ENCODE measurements around the gene CDK1. TPM values are rescaled to one million over a fixed set of nuclear protein-coding genes. Genes with fewer than 3 reads are reported as not detected.

CDK1 gene
- total RNA-seq, 1 donor, result 5.8 TPM

- Histone ChIP-seq H3K27me3 (ENCODE audit: insufficient read depth, low read length) (no peaks in the 10 kb centered on the region), H2AFZ (ENCODE audit: low read length) (peak overlapping the region; percentile 7), H3K79me2 (ENCODE audit: insufficient read depth, low read length) (no peaks in the 10 kb centered on the region), H3K27ac (ENCODE audit: low read depth, low read length) (no peak overlapping the region), H3K9me3 (ENCODE audit: low read depth, low read length) (no peaks in the 10 kb centered on the region), H3K36me3 (ENCODE audit: insufficient read depth, low read length) (no peaks in the 10 kb centered on the region), H3K4me2 (ENCODE audit: insufficient read depth, low read length) (peak overlapping the region; percentile 49), H3K4me1 (ENCODE audit: insufficient read depth, low read length) (peaks cover 30% of the 10 kb centered on the region), H4K20me1 (ENCODE audit: insufficient read depth, low read length) (no peaks in the 10 kb centered on the region), H3K4me3 (ENCODE audit: insufficient read depth, low read length) (no peak overlapping the region)
- TF ChIP-seq, protein P1, sequence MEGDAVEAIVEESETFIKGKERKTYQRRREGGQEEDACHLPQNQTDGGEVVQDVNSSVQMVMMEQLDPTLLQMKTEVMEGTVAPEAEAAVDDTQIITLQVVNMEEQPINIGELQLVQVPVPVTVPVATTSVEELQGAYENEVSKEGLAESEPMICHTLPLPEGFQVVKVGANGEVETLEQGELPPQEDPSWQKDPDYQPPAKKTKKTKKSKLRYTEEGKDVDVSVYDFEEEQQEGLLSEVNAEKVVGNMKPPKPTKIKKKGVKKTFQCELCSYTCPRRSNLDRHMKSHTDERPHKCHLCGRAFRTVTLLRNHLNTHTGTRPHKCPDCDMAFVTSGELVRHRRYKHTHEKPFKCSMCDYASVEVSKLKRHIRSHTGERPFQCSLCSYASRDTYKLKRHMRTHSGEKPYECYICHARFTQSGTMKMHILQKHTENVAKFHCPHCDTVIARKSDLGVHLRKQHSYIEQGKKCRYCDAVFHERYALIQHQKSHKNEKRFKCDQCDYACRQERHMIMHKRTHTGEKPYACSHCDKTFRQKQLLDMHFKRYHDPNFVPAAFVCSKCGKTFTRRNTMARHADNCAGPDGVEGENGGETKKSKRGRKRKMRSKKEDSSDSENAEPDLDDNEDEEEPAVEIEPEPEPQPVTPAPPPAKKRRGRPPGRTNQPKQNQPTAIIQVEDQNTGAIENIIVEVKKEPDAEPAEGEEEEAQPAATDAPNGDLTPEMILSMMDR (IDR thresholded peaks at IDR 0.05; ENCODE audit: extremely low read depth, low read depth, low read length), result peak; percentile 88
- peak; percentile 58 for DNase-seq (ENCODE audit: insufficient read length, low spot score, missing footprints)
These were observed 38.5 kb downstream of the CDK1 start for GRCh38 chr10:60816628-60817397.

GRCh38 chr10:60817398-60817805 lies 39.1 kb downstream of the CDK1 start:
- no peaks in the 10 kb centered on the region for H4K20me1 ChIP-seq (ENCODE audit: insufficient read depth, low read length)
- DNase-seq (ENCODE audit: insufficient read length, low spot score, missing footprints), result peak; percentile 77
- peaks cover 30% of the 10 kb centered on the region for H3K4me1 ChIP-seq (ENCODE audit: insufficient read depth, low read length)
- no peak overlapping the region for H3K27ac ChIP-seq (ENCODE audit: low read depth, low read length)
- no peaks in the 10 kb centered on the region for H3K79me2 ChIP-seq (ENCODE audit: insufficient read depth, low read length)
- TF ChIP-seq, protein P1 (IDR thresholded peaks at IDR 0.05; ENCODE audit: extremely low read depth, low read depth, low read length), result no peak
- H3K9me3 ChIP-seq (ENCODE audit: low read depth, low read length), result no peaks in the 10 kb centered on the region
- H3K4me3 ChIP-seq (ENCODE audit: insufficient read depth, low read length), result no peak overlapping the region
- H3K4me2 ChIP-seq (ENCODE audit: insufficient read depth, low read length), result peak overlapping the region; percentile 49
- H3K36me3 ChIP-seq (ENCODE audit: insufficient read depth, low read length), result no peaks in the 10 kb centered on the region
- peak overlapping the region; percentile 7 for H2AFZ ChIP-seq (ENCODE audit: low read length)
- no peaks in the 10 kb centered on the region for H3K27me3 ChIP-seq (ENCODE audit: insufficient read depth, low read length)

DNA sequence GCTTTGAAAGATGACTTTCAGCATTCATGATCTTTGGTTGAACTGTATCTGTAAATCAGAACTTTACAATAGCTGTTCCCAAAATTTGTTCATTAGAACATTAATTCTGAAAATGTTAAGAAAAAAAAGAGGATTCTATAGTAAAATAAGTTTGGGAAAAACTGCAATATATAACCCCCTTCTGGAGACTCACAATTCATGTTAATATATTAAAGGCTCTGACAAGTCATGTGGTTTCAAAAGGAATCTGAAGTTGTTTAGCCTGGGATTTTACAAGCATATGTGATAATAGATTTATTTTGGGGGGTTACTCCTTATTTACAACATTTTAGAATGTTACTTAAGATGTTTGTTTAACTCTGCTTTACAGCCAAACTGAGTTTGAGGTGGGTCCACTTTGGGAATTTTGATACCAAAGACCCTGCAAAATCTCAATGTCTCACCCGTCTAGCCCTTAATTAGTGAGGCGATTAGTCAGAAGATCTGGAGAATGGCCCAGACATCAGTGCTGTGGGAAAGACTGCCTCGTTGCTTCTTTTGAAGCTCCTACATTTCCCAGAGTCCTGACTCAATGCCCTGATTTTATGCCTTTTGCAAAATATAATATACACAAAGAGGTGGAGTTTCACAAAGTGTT lies 40.0 kb downstream of the CDK1 start:
- peaks cover 30% of the 10 kb centered on the region for H3K4me1 ChIP-seq (ENCODE audit: insufficient read depth, low read length)
- no peaks in the 10 kb centered on the region for H3K9me3 ChIP-seq (ENCODE audit: low read depth, low read length)
- no peaks in the 10 kb centered on the region for H4K20me1 ChIP-seq (ENCODE audit: insufficient read depth, low read length)
- H2AFZ ChIP-seq (ENCODE audit: low read length), result no peak overlapping the region
- H3K27me3 ChIP-seq (ENCODE audit: insufficient read depth, low read length), result no peaks in the 10 kb centered on the region
- H3K4me3 ChIP-seq (ENCODE audit: insufficient read depth, low read length), result no peak overlapping the region
- no peaks in the 10 kb centered on the region for H3K79me2 ChIP-seq (ENCODE audit: insufficient read depth, low read length)
- peak overlapping the region; percentile 23 for H3K4me2 ChIP-seq (ENCODE audit: insufficient read depth, low read length)
- no peaks in the 10 kb centered on the region for H3K36me3 ChIP-seq (ENCODE audit: insufficient read depth, low read length)
- TF ChIP-seq, protein P1 (IDR thresholded peaks at IDR 0.05; ENCODE audit: extremely low read depth, low read depth, low read length), result no peak
- DNase-seq (ENCODE audit: insufficient read length, low spot score, missing footprints), result no peak
- peak overlapping the region; percentile 42 for H3K27ac ChIP-seq (ENCODE audit: low read depth, low read length)

DNA sequence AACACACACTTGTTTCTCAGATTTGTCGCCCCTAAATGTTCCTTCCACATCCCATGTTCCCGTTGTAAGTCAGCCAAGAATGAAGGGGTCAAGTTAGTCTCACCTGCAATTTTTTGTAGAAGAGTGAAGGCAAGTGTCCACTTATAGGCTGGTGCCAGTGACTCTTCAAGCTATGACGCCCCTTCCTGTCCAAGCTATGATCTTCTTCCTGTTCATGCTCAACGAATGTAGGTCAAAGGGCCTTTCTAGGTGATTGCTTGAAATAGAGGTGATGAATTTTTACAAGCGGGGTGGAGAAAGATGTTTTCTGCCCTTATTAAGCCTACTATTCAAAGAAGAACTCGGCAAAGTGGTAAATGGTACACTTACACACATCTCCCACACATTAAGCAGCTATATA lies 41.0 kb downstream of the CDK1 start:
- Histone ChIP-seq H3K4me2 (ENCODE audit: insufficient read depth, low read length) (no peak overlapping the region), H3K4me1 (ENCODE audit: insufficient read depth, low read length) (peaks cover 30% of the 10 kb centered on the region), H3K27ac (ENCODE audit: low read depth, low read length) (peak overlapping the region; percentile 42)

More for the DNA sequence above, 41.0 kb downstream of the CDK1 start:
- Histone ChIP-seq H3K79me2 (ENCODE audit: insufficient read depth, low read length) (no peaks in the 10 kb centered on the region), H2AFZ (ENCODE audit: low read length) (no peak overlapping the region), H3K36me3 (ENCODE audit: insufficient read depth, low read length) (no peaks in the 10 kb centered on the region), H3K4me3 (ENCODE audit: insufficient read depth, low read length) (no peak overlapping the region), H4K20me1 (ENCODE audit: insufficient read depth, low read length) (no peaks in the 10 kb centered on the region), H3K27me3 (ENCODE audit: insufficient read depth, low read length) (no peaks in the 10 kb centered on the region), H3K9me3 (ENCODE audit: low read depth, low read length) (no peaks in the 10 kb centered on the region)
- TF ChIP-seq, protein P1 (IDR thresholded peaks at IDR 0.05; ENCODE audit: extremely low read depth, low read depth, low read length), result no peak
- DNase-seq (ENCODE audit: insufficient read length, low spot score, missing footprints), result no peak

All from osteoblast (primary cell).